Renal cortical epithelial cell (primary cell): ENCODE measurements around the gene TRRAP. TPM values are rescaled to one million over a fixed set of nuclear protein-coding genes. Genes with fewer than 3 reads are reported as not detected.

ENCODE experiments used
- DNase-seq: peaks from one replicate; pipeline ENCODE4 v3.0.0-alpha.2; 2011; ENCODE audit warnings: low read depth
- total RNA-seq: library from RNA; depleted of rRNA; stranded (reverse); fragments of >200 nt; gene quantifications from 2 replicates; pipeline ENCODE4 v1.2.3, GENCODE V29; 2014

TRRAP gene
- total RNA-seq, 1 donor from 2014 or later: 54.0 TPM

DNA sequence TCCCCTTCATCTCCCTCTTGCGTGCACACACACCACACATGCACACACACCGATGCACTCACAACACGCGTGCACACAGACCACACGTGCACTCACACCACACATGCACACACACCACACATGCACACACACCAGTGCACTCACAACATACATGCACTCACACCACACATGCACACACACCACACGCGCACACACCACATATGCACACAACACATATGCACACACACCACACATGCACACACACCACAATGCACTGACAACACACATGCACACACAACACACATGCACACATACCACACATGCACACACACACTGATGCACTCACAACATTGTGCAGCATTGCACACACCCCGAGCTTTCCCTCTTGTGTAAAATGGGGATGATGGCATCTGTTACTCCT, 68.1 kb downstream of the TRRAP start:
- DNase-seq: no peak

- no peak for DNase-seq
These were observed 71.2 kb downstream of the TRRAP start for GRCh38 chr7:98949336-98950044.

GRCh38 chr7:98955992-98956391, 77.7 kb downstream of the TRRAP start:
- DNase-seq: no peak

GRCh38 chr7:98956469-98956868, 78.1 kb downstream of the TRRAP start:
- no peak for DNase-seq

DNA sequence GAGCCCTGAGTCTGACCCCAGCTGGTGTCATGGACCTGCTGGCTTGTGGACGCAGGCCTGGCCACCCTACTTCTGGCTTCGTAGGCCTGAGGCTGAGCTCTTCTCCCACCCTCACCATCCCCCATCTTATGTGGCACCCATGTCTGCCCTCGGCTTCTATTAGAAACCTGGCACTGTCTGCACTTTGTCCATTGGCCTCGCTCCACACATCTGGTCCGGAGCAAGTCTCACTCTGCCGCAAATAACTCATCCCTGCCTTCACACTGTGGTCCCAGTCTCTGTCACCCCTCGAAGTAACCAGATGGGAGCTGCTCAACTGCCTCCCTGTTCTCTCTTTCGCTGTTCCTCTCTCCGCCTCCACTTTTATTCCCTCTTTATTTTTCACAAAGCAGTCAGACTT, 78.6 kb downstream of the TRRAP start:
- DNase-seq: no peak

GRCh38 chr7:98957766-98958165, 79.4 kb downstream of the TRRAP start:
- DNase-seq: no peak

DNA sequence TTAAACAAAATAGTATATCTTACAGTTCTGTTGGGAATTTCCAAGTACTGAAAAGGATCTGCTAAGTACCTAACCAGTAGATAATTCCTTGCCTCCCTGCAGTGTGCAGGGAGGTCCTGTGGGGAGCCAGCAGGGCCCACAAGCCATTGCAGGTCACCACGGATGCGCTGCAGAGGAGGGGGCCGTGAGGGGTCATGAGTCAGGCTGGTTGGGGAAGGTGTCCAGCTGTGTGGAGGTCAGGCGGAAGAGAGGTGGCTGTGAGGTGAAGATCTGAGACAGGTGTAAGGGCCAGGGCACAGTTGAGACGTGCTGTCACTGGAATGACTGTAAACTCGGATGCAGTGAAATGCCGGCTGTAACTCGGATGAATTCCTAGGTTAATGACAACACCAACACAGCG, 80.6 kb downstream of the TRRAP start:
- DNase-seq: no peak

DNA sequence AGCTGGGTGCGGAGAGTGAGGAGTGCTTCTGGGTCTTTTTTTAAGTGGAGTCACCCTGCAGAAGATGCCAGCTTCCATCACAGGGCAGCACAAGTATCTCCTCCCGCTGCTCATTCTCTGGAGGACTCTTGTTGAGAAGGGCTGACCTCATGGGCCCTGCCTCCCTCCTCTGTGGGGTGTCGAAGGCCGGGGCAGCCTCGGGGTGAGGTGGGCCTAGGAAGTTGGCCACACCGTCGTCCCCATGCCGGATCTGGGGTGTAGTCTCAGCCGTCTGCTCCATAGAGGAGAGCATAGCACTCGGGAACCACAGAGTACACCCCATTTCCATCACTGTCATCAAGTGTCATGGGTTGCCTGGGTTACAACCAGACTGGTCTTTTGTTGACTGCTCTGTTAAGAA, 85.0 kb downstream of the TRRAP start:
- DNase-seq: no peak

DNA sequence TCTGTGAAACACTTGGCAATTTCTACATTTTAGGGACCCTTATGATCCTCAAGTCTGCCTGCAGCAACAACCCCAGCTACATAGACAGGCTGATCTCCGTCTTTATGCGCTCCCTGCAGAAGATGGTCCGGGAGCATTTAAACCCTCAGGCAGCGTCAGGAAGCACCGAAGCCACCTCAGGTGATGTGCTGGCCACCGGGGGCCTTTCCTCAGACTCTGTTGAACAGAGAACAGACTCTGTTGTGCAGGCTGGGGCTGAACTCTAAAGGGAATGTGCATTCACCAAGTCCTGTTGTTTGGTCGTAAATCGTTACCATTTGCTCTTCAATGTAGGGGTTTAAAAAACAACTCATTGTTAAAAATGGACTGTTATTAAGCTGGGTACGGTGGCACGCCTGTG, 86.3 kb downstream of the TRRAP start:
- DNase-seq: no peak

GRCh38 chr7:98968621-98969020, 90.3 kb downstream of the TRRAP start:
- no peak for DNase-seq

DNA sequence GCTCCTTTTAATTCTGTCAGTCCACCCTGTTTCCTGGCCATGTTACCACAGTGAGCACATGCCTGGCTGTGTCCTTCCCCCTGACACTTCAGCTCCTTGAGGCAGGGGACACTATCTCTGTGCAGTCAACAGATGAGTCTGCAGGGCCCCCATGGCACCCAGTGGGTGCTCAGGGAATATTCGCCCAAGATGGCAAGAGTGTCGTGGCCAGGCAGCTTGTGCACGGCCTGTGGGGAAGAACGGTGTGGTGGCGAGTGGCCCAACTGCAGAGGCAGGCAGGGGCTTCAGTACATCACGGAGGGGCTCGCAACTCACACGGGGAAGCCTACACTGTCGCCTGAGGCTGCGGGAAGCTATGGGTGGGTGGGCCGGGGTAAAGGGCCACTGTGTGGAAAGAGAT, 91.1 kb downstream of the TRRAP start:
- DNase-seq: no peak

- DNase-seq: no peak
These were observed 91.8 kb downstream of the TRRAP start for GRCh38 chr7:98970016-98970615.

DNA sequence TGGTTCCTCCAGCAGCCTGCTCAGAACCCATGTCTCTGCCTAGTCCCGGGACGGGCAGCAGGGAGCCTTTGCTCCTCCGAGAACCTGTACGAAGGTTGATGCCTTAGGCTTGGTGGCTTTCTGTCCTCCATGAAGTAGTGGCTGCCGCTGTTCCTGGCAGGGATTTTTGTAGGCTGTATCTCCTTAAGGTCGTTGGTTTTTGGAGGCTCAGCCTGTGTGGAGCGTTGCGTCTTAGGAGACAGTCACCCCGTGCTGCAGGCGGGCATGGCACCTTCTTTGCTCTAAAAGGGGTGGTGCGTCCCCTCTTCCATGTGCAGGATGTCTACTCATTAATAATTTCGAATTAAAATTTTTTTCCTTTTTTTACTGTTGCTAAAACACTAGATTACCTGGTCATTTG, 92.5 kb downstream of the TRRAP start:
- no peak for DNase-seq

- no peak for DNase-seq
These were observed 95.9 kb downstream of the TRRAP start for GRCh38 chr7:98974205-98974604.

DNA sequence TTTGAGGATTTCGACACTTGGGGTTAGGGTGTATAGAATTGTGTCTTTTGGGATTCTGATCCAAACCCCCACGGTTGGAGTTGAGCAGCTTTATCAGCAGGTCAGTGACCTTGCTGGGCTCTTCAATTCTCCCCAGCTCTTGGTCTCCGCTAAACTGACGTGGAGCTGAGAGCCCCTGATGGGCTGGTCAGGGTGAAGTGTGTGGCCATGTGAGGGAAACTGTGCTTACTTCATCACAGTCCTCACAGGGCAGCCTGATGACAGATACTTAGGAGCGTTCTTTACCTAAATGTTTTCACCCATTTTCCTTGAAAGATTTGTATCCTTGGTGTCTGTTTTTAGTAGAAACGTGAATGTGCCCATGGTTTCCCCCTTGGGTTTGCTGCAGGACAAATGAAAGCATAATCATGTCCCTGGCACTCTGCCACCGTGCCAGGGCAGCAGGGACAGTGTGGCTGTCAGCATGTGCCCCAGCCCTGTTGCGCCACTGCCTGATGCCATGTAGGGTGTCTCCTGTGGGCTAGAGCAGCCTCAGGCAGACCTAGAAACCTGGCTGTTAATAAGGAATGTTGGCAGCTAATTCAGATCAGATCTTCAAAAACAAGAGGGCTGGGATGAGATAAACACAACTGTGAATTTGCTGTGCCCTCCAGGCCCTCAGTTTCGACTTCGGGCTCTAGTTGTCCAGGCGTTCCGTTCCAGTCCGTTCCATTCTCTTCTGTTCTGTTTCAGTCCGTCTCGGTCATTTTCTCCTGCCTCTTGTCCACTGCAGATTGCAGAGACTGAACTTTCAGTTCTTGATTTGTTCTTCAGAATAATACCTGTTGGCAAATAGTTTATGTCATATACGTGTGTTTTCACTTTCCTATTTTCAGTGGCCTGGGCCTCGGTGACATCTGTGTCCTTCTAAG, 96.8 kb downstream of the TRRAP start:
- no peak for DNase-seq

DNA sequence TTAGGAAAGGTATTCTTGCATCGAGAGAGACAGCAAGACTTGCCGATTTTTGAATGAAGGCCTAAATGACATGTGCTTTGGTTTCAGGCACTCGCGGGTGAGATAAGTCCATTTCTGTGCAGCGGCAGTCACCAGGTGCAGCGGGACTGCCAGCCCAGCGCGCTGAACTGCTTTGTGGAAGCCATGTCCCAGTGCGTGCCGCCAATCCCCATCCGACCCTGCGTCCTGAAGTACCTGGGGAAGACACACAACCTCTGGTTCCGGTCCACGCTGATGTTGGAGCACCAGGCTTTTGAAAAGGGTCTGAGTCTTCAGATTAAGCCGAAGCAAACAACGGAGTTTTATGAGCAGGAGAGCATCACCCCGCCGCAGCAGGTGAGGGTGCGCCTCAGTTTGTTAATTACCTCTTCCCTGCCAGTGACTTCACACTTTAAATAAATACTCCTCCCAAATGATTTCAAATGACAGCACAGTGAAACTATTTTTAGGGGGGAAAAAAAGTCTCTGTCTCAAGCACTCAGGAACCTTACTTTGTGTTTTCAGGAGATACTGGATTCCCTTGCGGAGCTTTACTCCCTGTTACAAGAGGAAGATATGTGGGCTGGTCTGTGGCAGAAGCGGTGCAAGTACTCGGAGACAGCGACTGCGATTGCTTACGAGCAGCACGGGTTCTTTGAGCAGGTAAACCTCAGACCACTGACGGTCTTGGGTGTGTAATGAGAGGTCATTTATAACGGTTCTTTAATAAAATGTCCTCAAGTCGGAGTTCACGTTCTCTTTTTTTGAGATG, 98.3 kb downstream of the TRRAP start:
- no peak for DNase-seq

DNA sequence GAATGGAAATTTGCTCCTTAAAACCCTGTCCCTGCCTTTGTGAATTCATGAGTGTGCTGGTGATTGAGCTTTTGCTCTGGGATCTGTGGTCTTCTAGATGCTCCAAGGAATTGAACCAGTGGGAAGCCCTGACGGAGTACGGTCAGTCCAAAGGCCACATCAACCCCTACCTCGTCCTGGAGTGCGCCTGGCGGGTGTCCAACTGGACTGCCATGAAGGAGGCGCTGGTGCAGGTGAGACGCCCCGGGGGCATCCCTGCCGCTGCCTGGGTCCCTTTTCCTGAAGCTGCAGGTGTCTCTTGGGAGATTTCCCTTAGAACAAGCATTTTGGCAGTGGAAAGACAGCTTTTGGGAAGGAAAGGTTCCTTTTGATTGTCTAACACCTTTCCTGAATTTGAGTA, 100.3 kb downstream of the TRRAP start:
- no peak for DNase-seq

DNA sequence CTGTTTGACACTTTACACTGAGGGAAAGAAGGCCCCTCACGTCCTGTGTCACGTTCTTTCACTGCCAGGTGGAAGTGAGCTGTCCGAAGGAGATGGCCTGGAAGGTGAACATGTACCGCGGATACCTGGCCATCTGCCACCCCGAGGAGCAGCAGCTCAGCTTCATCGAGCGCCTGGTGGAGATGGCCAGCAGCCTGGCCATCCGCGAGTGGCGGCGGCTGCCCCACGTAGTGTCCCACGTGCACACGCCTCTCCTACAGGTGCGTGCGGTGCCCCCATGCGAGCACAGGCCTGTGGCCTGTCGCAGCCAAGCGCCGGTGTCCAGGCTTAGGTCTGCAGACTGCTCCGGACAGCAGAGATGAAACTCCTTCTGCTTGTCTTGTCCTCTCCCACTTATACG, 103.4 kb downstream of the TRRAP start:
- no peak for DNase-seq

- DNase-seq: no peak
These were observed 104.4 kb downstream of the TRRAP start for GRCh38 chr7:98982686-98983085.

- no peak for DNase-seq
These were observed 105.8 kb downstream of the TRRAP start for GRCh38 chr7:98984126-98984525.

- no peak for DNase-seq
These were observed 107.1 kb downstream of the TRRAP start for GRCh38 chr7:98985406-98985805.

GRCh38 chr7:98985945-98986344, 107.6 kb downstream of the TRRAP start:
- DNase-seq: no peak
